NCI-H2081 (cell line): Measurements from ENCODE around the gene TSTD1.
A peak's percentile ranks its signal among the peaks of the same experiment; 100 is the strongest.
"Not testable (repeated sequence)": the region's sequence is repeated elsewhere in the genome, so short reads cannot be mapped to it uniquely, and the experiment has no call there.

Source experiments
- DNase-seq, 2 experiments: peaks; one replicate each; lab custom pipeline; 2025; lab: John Stamatoyannopoulos, UW

TSTD1 gene

GRCh38 chr1:161069241-161069640 is 30.5 kb upstream of the TSTD1 start:
- DNase-seq: no peak

GRCh38 chr1:161068306-161069234 is 29.8 kb upstream of the TSTD1 start:
- DNase-seq: no peak

- DNase-seq: no peak
Measured at GRCh38 chr1:161066694-161067093, 27.9 kb upstream of the TSTD1 start.

- not testable (repeated sequence) for DNase-seq
Measured at GRCh38 chr1:161065681-161066080, 26.9 kb upstream of the TSTD1 start.

- not testable (repeated sequence) for DNase-seq
Measured at GRCh38 chr1:161063936-161064335, 25.2 kb upstream of the TSTD1 start.

GRCh38 chr1:161061419-161061818 is 22.7 kb upstream of the TSTD1 start:
- DNase-seq: no peak

GRCh38 chr1:161059293-161059692 is 20.5 kb upstream of the TSTD1 start:
- DNase-seq: no peak

- DNase-seq: no peak
Measured at GRCh38 chr1:161054805-161055204, 16.0 kb upstream of the TSTD1 start.

- no peak for DNase-seq
Measured at GRCh38 chr1:161054232-161054631, 15.5 kb upstream of the TSTD1 start.

GRCh38 chr1:161052899-161053298 is 14.1 kb upstream of the TSTD1 start:
- DNase-seq: no peak

GRCh38 chr1:161051219-161051618 is 12.5 kb upstream of the TSTD1 start:
- no peak for DNase-seq

- no peak for DNase-seq
Measured at GRCh38 chr1:161048949-161049722, 10.4 kb upstream of the TSTD1 start.

GRCh38 chr1:161047436-161048420 is 9.0 kb upstream of the TSTD1 start:
- DNase-seq: no peak

GRCh38 chr1:161046605-161047228 is 8.0 kb upstream of the TSTD1 start:
- DNase-seq: no peak

- peak; percentile 96 to 98 for DNase-seq
Measured at GRCh38 chr1:161045736-161046604, 7.2 kb upstream of the TSTD1 start, which contains the start of gene USF1. TSS of gene USF1 (minus strand) at chr1:161045977. CDS start at chr1:161043275, 2,702 bp downstream.

GRCh38 chr1:161044908-161045735 is 6.4 kb upstream of the TSTD1 start:
- peak; percentile 64 to 78 for DNase-seq

GRCh38 chr1:161044535-161044907 is 5.8 kb upstream of the TSTD1 start:
- DNase-seq: no peak

- no peak for DNase-seq
Measured at GRCh38 chr1:161039546-161039945, 782 bp upstream of the TSTD1 start.

- DNase-seq: no peak
Measured at GRCh38 chr1:161039154-161039545, 386 bp upstream of the TSTD1 start.
